GM21717 (cell line): Measurements from ENCODE around the gene OR5AN1.
"Not testable (repeated sequence)": the region's sequence is repeated elsewhere in the genome, so short reads cannot be mapped to it uniquely, and the experiment has no call there.

Experiments
- ATAC-seq: cut with Tn5 transposase; IDR thresholded peaks from one replicate; pipeline ENCODE4 v1.9.1; 2021; ENCODE audit warnings: mild to moderate bottlenecking, moderate library complexity; ENCODE audit not compliant: unreplicated experiment

The OR5AN1 gene, protein sequence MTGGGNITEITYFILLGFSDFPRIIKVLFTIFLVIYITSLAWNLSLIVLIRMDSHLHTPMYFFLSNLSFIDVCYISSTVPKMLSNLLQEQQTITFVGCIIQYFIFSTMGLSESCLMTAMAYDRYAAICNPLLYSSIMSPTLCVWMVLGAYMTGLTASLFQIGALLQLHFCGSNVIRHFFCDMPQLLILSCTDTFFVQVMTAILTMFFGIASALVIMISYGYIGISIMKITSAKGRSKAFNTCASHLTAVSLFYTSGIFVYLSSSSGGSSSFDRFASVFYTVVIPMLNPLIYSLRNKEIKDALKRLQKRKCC

DNA sequence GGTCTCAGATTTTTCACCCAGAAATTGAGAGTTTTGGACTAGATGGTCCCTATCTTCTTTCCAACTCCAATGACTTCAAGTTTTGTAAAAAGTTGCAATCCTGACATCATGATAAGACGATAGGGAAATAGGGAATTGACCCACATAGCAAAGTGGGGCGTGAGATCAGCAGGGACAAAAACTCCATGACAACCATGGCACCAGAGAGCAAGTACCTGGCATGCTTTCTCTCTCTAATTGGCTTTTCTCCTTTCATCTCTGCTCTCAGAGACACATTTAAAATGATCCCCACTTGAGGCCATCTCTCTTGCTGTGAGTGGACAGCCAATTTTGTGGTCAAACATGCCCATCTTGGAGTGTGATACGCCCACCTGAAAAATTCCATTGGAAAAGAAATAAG lies at the start of gene OR5AN1:
Gene OR5AN1 (plus strand): TSS at position 301 of the 400 bp plus-strand sequence. CDS start 5,564 bp downstream, outside the sequence.
- no peak for ATAC-seq

DNA sequence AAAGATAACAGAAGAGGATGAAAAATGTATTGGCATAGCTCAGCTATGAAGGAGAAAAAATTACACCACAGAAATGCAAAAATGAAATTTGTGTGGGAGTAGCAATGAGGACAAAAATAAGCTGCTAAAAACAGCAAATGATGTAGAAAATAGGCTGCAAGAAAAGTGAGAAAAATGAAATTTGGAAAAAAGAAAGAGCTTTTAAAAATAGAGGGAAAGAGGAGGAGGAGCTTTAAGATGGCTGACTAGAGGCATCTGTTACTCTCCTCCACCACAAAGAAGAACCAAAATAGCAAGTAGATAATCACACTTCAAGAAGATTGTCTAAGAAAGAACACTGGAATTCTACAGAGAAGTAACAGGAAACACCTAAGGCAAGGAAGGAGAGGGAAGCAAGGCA lies 23.7 kb upstream of the OR5AN1 start:
- no peak for ATAC-seq

DNA sequence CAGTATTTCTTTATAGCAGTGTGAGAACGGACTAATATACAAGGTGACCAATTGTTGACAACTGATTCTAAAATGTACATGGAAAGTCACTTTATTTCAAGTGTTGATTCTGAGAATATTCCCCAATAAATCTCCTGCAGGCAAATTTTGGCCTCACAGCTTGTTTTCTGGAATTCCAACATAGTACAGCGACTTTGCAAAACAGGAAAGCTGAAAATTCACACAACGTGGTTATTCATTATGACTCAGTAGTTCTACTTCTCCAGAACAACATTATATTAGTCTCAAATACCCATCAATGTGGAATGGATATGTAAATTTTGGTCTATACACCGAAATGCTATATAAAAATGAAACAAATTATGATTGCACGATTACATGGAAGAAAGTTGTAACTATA lies 22.5 kb upstream of the OR5AN1 start:
- ATAC-seq = no peak

DNA sequence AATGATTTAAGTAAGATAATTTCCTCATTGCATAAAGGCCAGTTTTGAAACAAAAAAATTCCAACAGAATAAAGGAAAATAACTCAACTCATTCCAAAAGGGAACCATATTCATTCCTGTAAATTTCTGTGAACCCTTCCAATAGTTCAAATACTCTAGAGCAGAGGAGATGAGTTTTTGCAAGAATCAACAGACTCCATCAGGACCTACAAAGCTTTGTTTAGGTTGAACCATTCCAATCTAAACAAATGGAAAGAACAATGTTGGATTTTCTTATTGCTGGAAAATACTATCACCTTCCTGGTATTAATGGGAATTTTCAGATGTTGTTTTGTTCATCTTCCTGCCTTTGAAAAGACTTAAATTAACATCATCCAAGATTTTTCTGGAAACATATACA lies 21.8 kb upstream of the OR5AN1 start:
- no peak for ATAC-seq

DNA sequence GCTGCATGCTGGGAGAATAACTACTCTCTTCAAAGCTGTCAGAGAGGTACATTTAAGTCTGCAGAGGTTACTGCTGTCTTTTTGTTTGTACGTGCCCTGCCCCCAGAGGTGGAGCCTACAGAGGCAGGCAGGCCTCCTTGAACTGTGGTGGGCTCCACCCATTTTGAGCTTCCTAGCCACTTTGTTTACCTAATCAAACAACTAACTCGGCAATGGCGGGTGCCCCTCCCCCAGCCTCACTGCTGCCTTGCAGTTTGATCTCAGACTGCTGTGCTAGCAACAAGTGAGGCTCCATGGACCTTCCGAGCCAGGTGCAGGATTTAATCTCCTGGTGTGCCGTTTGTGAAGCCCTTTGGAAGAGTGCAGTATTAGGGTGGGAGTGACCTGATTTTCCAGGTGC lies 9.0 kb upstream of the OR5AN1 start:
- ATAC-seq = not testable (repeated sequence)

DNA sequence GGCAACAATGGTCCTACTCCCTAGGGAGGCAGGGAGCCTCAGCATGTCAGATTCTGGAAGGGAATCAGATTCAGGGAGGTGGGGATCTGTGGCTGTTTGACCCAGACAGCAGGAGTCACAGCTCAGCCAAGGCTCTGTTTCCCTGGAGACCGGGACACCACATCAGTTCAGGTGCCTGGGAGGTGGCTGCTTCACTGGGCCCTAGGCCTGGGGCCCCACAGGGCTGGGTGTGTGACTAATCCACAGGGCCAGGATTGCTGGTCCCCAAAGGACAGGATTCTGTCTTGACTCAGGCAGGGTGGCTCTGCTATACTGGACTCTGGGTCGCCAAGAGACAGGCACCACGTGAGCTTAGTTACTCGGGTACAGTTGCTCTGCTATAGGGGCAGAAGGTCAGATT lies 3.5 kb upstream of the OR5AN1 start:
- ATAC-seq = no peak

DNA sequence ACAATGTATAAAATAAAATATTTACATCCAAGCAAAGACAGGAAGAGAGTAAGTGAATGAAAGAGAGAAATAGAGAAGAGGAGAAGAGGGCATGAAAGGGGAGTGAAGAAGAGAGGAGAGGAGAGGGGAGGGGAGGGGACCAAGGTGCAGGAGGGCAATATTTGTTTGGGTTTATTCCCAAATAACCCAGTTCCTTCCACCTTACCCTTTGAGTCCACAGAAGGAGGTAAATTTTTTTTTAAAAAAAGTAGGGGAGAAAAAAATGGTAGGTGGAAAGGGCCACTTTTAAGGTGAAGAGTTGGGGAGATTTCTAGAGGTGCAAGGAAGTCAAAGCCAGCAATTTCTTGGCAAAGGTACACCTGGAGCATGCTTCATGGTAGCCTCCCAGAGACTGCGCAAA lies 2.1 kb upstream of the OR5AN1 start:
- ATAC-seq = no peak

DNA sequence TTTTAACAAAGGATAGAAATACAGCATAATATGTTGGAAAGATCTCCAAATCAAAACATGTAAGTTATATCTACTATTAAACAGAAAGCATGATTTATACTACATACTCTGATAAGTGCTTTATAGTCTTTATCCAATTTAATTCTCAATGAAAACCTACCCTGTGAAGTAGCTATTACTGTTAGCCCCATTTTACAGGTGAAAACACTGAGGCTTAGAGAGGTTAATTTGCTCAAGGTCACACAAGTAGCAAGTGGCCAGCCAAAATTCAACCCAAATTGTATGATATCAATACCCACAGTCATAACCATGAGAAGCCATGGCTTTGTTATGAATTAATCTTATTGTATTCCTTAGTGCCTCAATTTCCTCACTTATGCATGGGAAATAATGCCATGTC lies 675 bp upstream of the OR5AN1 start:
- ATAC-seq = no peak

DNA sequence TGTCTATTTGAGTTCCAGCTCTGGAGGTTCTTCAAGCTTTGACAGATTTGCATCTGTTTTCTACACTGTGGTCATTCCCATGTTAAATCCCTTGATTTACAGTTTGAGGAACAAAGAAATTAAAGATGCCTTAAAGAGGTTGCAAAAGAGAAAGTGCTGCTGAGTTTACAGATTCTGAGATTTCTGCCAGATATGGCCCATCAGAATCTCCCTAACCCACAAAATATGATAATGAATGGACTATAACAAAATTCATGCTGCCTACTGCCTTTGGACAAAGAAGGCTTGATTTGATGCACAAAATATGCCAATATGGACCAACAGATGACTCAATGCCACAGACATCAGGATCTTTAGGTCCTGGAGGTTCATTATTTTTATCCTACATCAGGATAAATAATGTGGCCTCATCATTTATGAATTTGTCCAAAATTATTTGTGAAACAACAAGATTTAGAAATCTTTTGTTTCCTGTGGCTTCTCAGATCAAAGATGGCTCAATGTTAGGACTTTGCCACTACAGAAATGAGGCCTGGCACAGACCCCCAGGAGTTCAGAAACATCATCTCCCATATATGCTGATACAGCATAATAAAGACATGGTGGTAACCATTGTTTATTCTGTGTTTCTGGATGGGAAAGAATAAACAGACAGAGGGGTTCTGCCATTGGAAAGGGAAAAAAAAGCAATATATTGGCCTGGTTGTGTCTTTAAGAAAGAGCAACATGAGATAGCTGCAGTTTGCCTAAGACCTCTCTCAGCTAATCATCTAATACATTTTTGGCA lies 6.7 kb downstream of the OR5AN1 start:
- ATAC-seq = no peak

DNA sequence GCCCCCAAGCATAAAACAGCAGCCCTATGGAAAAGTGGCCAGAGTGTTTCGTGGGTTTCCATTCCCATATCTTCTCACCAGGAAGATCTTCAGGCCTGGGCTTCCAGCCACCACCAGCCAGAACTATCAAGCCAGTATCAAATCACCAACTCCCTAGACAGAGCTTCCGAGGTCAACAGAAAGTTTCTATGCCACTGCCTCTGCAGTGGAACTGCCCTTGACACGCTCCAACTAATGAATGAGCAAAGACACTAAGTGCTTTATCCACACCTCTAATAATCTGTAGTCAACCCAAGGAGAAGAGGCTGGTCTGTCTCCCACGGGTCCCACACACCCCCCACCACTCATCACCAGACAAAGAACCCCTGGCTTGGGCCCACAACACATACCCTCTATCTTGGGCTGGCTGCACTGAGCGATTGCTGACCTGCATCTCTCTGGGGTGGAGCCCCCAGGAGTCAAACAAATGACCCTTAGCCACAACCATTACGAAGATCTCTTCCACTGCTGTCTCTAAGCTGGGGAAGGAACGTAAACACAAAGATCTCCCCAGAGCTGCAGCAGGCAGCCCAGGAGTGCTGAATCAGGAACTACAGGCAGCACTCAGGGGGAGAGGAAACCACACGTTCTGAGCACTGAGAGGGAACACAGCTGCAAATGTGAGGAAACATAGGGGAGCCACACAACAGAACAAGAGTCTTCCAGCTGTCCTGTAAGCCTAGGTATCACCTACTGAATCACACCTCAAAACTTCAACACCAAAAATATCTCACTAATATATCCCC lies 9.7 kb downstream of the OR5AN1 start:
- ATAC-seq = no peak

DNA sequence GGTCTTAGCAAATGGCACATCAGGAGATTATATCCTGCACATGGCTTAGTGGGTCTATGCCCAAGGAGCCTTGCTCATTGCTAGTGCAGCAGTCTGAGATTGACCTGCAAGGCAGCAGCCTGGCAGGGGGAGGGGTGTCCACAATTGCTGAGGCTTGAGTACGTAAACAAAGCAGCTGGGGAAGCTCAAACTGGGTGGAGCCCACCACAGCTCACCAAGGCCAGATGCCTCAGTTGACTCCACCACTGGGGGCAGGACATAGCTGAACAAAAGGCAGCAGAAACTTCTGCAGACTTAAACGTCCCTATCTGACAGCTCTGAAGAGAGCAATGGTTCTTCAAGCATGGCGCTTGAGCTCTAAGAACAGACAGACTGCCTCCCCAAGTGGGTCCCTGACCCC lies 13.6 kb downstream of the OR5AN1 start:
- ATAC-seq = not testable (repeated sequence)

DNA sequence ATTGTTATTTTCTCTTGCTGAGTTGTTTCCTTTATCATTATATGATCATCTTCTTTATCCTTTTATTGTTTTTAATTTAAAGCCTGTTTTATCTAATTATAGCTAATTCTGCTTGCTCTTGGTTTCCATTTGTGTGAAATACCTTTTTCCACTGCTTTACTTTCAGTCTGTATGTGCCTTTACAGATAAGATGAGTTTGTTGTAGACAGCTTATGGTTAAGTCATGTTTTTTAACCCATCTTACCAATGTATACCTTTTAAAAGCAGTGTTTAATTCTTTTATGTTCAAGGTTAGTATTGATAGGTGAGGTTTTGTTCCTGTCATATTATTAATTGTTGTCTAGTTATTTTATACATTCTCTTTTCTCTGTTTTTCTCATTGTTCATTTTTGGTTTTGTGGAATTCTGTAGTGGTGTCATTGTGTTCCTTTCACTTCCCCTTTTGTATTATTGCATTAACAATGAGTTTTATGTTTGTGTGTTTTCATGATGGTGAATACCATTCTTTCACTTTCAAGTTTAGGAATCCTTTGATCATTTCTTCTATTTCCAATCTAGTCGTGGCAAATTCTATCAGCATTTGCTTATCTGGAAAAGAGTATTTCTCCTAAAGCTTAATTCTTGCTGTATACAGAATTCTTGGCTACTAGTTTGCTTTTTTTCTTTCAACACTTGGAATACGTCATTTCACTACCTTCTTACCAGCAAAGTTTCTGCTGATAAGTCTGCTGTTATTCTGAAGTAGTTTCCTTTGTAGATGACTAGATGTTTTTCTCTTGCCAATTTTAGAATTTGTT lies 21.8 kb downstream of the OR5AN1 start:
- peak; percentile 98 for ATAC-seq

DNA sequence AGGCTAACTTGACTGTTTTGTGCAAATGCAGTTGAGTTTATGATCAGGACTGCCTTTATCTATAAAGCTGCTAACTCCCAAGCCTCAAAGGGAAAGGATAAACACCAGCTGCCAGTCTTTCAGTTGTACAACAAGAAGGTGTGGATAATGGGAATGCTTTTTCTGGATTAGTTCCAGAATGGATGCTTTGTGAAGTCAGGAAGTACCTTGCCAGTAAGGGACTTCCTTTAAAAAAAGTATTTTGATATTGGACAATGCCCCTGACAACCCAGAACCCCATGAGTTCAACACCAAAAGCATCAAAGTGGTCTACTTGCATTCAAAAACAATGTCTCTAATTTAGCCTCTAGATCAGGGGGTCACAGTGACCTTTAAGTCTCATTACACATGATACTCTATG lies 35.5 kb downstream of the OR5AN1 start:
- ATAC-seq = no peak

DNA sequence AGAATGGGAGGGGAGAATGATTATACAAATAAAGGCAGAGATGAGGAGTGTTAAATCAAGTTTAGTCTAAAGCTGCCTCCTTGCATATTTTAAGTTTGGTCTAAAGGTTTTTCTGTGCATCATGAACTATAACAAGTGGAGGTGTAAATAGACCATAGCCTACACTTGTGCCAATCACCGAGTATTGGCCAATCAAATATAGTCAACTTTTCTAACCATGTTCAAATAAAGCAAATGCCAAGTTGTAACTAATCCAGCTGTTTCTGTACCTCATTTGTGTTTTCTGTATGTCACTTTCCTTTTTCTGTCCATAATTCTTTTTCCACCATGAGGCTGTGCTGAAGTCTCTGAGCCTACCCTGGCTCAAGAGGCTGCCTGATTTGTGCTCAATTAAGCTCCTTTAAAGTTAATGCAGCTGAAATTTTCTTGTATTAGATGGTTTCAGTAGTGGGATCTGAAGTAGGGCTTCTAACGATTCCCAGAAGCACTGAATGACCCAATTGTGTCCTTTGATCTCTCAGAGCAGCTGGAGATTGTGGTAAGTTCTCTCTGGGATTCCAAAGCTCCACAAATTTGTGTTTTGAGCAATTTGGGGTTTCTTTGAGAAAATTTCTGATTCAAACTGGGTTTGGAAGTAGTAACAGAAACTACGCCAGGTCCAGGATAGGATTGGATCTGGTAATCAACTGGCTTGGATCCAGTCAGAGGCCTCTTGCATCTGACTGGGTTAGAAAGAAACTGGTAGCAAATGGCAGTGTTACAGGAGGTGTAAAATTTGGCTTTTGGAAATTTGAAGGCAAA lies 42.0 kb downstream of the OR5AN1 start:
- no peak for ATAC-seq

DNA sequence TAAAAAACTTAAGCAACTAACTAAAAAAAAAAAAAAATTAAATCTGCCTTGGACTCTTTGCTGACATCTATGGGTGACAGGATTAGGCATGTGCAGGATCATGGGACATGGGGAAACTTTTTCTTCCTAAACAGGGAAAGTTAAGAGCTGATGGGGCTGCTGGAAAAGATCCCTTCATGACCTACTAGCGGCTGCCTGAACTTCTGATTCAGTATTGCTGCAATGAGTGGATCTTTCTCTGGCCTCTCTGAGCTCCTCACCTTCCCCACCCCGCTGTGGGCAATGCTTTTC lies 42.5 kb downstream of the OR5AN1 start:
- no peak for ATAC-seq

DNA sequence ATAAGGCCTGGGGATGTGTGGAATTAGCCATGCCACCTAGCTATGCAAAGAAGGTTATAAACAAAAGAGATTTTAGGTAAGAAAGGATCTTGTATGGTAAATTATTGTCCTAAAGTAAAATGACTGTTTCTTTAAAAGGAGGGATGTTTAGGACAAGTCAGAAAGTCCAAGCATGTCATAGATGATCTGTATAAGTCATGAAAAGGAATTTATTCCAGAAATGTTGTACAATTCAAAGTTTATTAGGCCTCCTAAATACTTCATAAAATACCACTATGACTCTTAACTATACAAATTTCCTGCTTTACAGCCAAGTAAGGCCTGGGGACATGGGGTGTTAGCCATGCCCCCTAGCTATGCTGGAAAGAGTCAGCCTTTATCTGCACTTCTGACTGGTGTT lies 44.9 kb downstream of the OR5AN1 start:
- ATAC-seq = no peak

DNA sequence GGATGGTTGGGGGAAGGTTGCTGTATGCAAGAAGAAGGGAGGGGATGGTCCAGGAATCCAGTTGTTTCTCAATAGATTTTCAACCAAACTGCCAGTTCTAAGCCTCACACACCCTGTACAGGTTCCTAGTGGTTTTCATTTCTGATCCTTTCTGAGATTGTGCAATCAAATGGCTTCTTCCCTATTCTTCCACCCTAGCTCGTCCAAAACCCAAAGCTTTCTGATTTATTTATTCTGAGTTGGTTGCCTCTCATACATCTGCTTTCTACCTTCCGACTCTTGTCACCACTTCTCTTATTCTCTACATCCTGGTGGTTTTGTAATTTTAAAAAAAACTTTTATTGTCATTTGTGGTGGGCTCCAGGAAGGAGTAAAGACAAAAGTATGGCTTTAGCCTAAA lies 55.0 kb downstream of the OR5AN1 start:
- ATAC-seq = no peak

DNA sequence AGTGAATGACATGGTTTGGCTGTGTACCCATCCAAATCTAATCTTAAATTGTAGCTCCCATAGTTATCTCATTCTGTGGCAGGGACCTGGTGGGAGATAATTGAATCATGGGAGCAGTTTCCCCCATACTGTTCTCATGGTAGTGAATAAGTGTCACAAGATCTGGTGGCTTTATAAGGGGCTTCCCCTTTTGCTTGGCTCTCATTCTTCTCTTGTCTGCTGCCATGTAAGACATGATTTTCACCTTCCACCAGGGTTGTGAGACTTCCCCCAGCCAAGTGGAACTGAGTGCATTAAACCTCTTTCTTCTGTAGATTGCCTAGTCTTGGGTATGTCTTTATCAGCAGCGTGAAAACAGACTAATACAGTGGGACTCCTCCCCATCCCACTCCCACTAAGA lies 56.4 kb downstream of the OR5AN1 start:
- no peak for ATAC-seq

DNA sequence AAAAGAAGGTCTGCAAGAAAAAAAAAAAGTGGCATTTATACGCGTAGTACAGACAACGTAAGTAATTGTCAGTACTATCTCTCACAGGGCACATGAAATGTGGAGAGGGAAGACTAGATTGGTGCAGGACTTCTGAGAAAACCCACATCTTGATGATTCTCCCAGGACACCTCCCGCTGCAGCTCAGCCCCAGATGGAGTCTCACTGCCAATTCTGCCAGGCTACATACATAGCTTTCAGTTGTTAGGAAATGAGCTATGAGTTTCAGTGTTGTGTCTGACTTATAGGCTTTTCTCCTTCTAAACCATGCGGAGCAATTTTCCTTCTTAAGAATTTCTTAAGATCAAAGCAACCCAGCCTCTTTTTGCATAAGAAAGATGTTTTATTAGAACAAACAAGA lies 57.9 kb downstream of the OR5AN1 start:
- ATAC-seq = no peak

DNA sequence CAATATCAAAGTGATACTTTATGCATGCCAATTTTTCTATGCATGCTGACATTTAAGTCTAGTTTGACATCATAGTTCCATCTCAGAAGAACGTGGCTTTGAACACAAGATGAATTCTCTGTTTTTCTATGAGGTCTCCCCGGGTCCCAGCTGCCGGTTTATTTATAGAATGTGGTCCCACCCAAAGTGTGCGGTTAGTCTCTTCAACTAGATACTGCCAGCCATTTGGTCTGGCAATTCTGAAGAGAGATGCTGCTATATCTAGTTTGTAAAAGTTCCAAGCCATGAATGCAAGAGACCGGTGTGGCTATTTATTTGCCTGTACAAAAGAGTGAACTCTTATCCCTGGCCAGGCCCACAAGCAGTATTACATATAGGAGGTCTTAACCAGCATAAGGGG lies 58.3 kb downstream of the OR5AN1 start:
- ATAC-seq = no peak
